OCI-LY7 (cell line): Measurements from ENCODE around the gene RPL27.
"Not testable (repeated sequence)": the region's sequence is repeated elsewhere in the genome, so short reads cannot be mapped to it uniquely, and the experiment has no call there.

Source experiments
- EZH2phosphoT487 ChIP-seq: fragments of 200-600 bp; sonication (generic); IDR thresholded peaks from 2 replicates; pipeline ENCODE4 v1.6.1; 2018; ENCODE audit warnings: low read depth, borderline replicate concordance, mild to moderate bottlenecking, mixed run types, antibody characterized with exemption, low read length, moderate library complexity, mixed read lengths
- TF ChIP-seq, protein P1 (sequence below): fragments of 200-600 bp; sonication (generic); conservative IDR thresholded peaks from 2 replicates; pipeline ENCODE4 v1.5.1; 2014; ENCODE audit warnings: mild to moderate bottlenecking, antibody characterized with exemption, low read length, moderate library complexity, mixed read lengths

DNA sequence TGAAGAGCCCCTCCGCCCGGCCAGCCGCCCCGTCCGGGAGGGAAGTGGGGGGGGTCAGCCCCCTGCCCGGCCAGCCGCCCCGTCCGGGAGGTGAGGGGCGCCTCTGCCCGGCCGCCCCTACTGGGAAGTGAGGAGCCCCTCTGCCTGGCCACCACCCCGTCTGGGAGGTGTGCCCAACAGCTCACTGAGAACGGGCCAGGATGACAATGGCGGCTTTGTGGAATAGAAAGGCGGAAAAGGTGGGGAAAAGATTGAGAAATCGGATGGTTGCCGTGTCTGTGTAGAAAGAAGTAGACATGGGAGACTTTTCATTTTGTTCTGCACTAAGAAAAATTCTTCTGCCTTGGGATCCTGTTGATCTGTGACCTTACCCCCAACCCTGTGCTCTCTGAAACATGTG is 24.9 kb upstream of the RPL27 start:
- TF ChIP-seq, protein P1, sequence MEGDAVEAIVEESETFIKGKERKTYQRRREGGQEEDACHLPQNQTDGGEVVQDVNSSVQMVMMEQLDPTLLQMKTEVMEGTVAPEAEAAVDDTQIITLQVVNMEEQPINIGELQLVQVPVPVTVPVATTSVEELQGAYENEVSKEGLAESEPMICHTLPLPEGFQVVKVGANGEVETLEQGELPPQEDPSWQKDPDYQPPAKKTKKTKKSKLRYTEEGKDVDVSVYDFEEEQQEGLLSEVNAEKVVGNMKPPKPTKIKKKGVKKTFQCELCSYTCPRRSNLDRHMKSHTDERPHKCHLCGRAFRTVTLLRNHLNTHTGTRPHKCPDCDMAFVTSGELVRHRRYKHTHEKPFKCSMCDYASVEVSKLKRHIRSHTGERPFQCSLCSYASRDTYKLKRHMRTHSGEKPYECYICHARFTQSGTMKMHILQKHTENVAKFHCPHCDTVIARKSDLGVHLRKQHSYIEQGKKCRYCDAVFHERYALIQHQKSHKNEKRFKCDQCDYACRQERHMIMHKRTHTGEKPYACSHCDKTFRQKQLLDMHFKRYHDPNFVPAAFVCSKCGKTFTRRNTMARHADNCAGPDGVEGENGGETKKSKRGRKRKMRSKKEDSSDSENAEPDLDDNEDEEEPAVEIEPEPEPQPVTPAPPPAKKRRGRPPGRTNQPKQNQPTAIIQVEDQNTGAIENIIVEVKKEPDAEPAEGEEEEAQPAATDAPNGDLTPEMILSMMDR: not testable (repeated sequence)
- not testable (repeated sequence) for TF ChIP-seq EZH2phosphoT487
